ENCODE results near the gene HDAC4.
A peak's percentile ranks its signal among the peaks of the same experiment; 100 is the strongest.

The HDAC4 gene

DNA sequence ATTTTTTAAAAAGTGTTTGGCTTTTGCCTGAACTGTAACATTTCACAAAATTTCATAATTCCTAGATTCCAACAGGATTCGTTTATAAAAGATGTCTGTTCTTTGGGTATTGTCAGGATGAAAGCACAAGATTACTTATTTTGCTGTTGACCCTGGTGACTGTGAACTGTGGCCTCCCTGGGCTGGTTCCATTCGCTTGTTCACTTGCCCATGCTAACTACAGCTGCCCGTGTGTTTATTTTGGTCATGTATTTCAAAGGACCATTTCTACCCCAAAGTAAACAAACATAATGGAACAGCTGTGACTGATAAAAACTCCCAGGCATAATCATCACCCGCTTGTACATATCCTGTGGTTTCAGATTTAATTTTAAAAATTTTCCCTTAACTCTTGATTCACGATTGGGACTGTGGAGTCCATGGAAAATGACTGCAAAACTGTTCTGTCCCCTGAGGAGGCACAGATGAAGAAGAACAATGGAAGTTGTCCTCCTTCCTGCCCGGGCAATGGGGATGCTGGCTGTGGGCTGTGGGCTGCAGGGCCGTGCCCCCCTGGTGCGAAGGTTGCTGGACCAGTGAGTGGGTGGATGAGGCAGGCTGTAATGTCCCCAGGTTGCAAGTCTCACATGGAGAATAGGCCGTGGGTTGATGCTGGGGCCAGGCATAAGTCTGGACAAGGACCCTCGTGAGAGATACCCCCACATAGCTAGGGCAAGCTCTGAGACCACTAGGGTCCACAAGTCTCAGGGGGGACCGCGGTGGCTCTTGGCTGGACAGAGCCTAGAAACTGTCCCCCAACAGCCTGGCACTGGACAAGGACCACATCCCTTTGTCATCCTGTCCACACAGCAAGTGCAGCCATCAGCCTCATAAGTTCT lies 28.9 kb upstream of the HDAC4 start:
- no peak for DNase-seq (ENCODE audit: low read depth in 2 of 2)

GRCh38 chr2:239425631-239426030 lies 24.8 kb upstream of the HDAC4 start:
- no peak for DNase-seq (ENCODE audit: low read depth in 2 of 2)

GRCh38 chr2:239424337-239425045 lies 23.7 kb upstream of the HDAC4 start:
- no peak for DNase-seq (ENCODE audit: low read depth in 2 of 2)

- DNase-seq (ENCODE audit: low read depth in 2 of 2): no peak
Measured at GRCh38 chr2:239423551-239423950, 22.7 kb upstream of the HDAC4 start.

- DNase-seq (ENCODE audit: low read depth in 2 of 2): no peak
Measured at GRCh38 chr2:239421851-239422250, 21.0 kb upstream of the HDAC4 start.

GRCh38 chr2:239420082-239420481 lies 19.3 kb upstream of the HDAC4 start:
- DNase-seq (ENCODE audit: low read depth in 2 of 2): no peak

GRCh38 chr2:239418918-239419317 lies 18.1 kb upstream of the HDAC4 start:
- no peak for DNase-seq (ENCODE audit: low read depth in 2 of 2)

- no peak for DNase-seq (ENCODE audit: low read depth in 2 of 2)
Measured at GRCh38 chr2:239412905-239413603, 12.2 kb upstream of the HDAC4 start.

DNA sequence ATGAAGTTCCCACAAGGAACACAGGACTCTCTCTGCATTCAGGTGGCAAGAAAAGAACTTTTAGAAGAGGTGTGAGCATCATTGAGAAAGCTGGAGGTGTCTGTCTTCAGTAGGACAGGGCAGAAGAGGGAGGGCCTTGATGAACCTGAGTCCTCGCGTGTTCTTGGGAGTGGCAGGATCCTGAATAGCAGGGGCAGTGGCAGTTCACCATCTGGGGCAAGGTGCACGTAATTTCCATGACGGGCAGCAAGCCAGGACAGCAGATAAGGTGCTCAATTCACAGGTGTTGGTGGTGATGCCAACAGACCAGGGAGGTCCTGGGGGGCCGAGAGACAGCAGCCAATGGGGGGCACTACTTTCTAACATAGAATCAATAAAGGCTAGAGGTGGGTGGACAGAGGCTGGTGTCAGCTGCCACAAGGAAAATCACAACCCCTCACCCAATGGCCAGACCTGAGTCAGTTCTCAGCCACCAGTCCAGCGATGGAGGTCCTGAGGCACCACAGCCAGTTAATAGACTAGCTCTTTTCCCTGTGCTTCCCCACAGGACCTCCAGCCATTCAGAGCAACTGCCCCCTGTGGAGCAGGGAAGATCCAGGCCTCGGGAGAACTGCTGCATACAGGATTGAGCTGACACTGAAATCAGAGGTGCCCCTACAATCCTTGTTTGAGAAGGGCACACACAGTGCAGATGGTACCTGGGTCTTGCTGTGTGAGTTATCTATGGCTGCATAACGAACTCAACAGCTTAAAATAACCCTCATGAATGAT lies 10.9 kb upstream of the HDAC4 start:
- no peak for DNase-seq (ENCODE audit: low read depth in 2 of 2)

GRCh38 chr2:239411117-239411516 lies 10.3 kb upstream of the HDAC4 start:
- DNase-seq (ENCODE audit: low read depth in 2 of 2): no peak

DNA sequence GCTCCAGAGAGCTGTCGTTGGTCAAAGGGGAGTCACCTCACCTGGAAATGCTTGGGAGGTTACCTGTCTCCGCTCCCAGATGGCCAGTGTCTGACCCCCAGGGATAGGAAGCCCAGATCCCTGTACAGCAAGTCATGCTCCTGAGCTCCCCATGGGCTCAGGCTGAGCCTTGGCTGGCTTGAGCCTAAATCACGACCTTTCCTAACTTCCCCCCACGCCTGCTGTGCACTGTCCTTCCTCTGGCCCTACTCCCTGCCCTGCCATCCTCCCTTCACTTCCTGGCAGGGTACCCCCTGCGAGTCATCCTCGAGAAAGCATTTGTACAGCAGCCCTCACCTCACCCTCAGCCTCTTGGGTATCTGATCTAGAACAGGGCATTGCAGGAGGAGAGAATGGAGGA lies 9.2 kb upstream of the HDAC4 start:
- DNase-seq (ENCODE audit: low read depth in 2 of 2): no peak

GRCh38 chr2:239407112-239407511 lies 6.3 kb upstream of the HDAC4 start:
- DNase-seq (ENCODE audit: low read depth in 2 of 2): no peak

- DNase-seq (ENCODE audit: low read depth in 2 of 2): no peak
Measured at GRCh38 chr2:239406316-239406995, 5.6 kb upstream of the HDAC4 start.

- DNase-seq (ENCODE audit: low read depth in 2 of 2): no peak
Measured at GRCh38 chr2:239405071-239405470, 4.3 kb upstream of the HDAC4 start.

GRCh38 chr2:239402666-239403065 lies 1.8 kb upstream of the HDAC4 start:
- no peak for DNase-seq (ENCODE audit: low read depth in 2 of 2)

DNA sequence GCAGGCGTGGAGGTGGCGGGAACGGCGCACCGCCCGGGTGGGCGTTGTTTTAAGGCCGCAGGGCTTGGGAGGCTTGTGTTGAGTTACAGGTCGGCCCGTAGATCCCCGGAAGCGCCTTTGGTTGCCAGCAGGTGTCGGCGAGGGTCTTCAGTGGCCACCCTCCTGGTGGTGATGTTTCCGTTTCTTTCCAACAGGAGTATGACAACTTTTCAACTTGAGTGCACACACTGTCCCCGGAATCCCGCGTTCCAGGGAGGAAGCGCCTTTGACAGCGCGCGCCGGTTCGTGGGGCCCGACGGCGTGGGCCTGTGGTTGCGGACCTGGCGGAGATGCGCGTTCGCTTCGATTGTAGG lies 1.0 kb upstream of the HDAC4 start:
- no peak for DNase-seq (ENCODE audit: low read depth in 2 of 2)

- DNase-seq (ENCODE audit: low read depth in 2 of 2): peak; percentile 98 to 99
Measured at GRCh38 chr2:239401067-239401880, 454 bp upstream of the HDAC4 start.

DNA sequence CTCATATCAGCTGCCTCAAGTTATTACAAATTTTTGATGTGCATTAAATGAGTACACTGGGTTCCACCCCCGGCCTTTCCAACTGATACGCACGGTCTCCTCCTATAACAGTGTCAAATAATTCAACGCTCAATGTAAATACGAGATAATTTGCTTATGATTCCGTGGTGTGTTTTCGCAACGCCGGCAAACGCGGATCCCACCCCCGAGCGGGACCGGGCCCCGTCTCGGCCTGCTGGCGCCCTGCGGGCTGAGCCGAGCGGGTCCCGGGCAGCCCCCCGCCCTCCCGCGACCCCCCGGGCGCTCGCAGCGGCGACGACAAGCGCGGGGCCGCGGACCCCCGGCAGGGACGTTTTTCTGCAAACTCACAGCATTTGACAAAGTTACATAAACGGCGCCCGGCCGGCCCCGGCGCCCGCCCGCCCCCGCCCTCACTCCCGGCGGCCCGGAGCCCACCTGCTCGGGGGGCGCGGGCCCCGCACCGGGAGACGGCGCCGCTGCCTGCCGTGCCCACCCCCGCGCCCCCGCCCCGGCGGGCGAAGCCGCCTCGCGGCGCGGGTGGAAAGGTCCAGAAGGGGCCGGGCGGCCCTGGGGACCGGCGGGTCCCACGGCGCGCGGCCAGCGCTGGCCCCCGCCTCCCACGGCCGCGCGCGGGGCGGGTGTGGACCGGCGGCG lies 762 bp downstream of the HDAC4 start:
- no peak for DNase-seq (ENCODE audit: low read depth in 2 of 2)

DNA sequence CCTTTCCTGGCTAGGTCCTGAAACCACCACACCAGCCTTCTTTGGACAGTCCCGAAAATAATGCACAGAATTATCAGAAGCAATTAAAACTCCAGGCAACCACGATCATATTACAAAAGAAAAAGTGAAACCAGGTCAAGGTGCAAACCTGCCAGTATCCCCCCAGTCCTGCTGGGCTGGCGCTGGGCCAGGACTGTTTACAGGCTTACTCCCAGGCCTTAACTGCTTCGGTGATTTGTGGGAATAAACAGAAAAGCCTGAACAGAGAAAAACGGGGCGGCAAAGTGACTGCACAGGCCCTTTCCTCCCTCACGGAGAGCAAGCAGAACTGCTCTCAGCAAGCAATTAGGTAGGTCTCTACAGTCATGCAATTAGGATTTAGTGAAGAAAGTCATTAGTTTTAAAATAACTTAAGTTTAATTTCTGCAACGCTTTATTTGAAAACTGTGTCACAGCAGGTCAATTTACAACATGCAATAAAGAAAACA lies 1.3 kb downstream of the HDAC4 start:
- DNase-seq (ENCODE audit: low read depth in 2 of 2): no peak

- DNase-seq (ENCODE audit: low read depth in 2 of 2): no peak
Measured at GRCh38 chr2:239398521-239398921, 2.3 kb downstream of the HDAC4 start.

All from fibroblast of skin of left quadriceps (primary cell).